ENCODE measurements around the gene BSN. TPM values are rescaled to one million over a fixed set of nuclear protein-coding genes. Genes with fewer than 3 reads are reported as not detected.
"Not testable (repeated sequence)": the region's sequence is repeated elsewhere in the genome, so short reads cannot be mapped to it uniquely, and the experiment has no call there.

Gene BSN
- total RNA-seq, 1 donor from 2014 or later, result 46.9 TPM

- not testable (repeated sequence) for H3K36me3 Mint-ChIP-seq (ENCODE audit: unreplicated experiment); H3K9me3 Mint-ChIP-seq (ENCODE audit: unreplicated experiment); H3K27ac Mint-ChIP-seq (ENCODE audit: unreplicated experiment); H3K27me3 Mint-ChIP-seq (ENCODE audit: unreplicated experiment); DNase-seq; H3K4me3 Mint-ChIP-seq (ENCODE audit: unreplicated experiment); H3K4me1 Mint-ChIP-seq (ENCODE audit: low read depth, unreplicated experiment)
These were observed 141.2 kb downstream of the BSN start for GRCh38 chr3:49695350-49696015.

DNA sequence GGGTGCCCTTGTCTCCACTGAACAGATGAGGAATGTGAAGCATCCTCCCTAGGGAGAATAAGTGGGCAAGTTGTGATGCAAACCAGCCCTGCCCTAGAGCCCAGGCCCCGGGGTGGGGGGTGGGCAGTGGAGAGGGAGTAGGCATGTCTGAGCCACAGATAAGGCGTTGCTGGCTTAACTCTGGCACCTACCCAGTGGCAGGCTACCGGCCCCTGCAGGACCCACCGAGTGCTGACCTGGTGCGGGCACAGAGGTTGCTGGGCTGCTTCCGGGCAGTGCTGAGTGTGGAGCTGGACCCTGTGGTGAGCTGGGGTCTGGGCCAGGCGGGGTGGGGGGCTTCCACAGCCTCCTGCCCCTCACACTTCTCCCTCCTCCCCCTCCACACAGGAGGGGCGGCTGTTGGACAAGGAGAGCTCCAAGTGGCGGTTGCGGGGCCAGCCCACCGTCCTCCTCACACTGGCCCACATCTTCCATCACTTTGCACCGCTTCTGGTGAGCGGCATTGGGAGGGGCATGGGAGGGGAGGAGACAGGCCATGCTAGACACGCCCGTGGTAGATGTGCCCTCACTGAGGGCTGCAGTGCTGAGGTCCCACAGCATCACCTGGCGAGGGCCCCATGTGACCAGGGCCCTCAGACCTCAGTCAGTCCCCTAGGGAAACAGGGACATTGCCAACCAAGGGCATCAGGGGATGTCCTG is 145.2 kb downstream of the BSN start:
- Mint-ChIP-seq H3K36me3 (ENCODE audit: unreplicated experiment) (no peaks in the 10 kb centered on the region), H3K4me3 (ENCODE audit: unreplicated experiment) (no peak overlapping the region), H3K27ac (ENCODE audit: unreplicated experiment) (no peak overlapping the region), H3K4me1 (ENCODE audit: low read depth, unreplicated experiment) (no peaks in the 10 kb centered on the region), H3K9me3 (ENCODE audit: unreplicated experiment) (no peaks in the 10 kb centered on the region), H3K27me3 (ENCODE audit: unreplicated experiment) (peaks cover 5% of the 10 kb centered on the region)
- no peak for TF ChIP-seq CTCF (IDR thresholded peaks at IDR 0.05; ENCODE audit: partially characterized antibody, unreplicated experiment)
- DNase-seq, result no peak

DNA sequence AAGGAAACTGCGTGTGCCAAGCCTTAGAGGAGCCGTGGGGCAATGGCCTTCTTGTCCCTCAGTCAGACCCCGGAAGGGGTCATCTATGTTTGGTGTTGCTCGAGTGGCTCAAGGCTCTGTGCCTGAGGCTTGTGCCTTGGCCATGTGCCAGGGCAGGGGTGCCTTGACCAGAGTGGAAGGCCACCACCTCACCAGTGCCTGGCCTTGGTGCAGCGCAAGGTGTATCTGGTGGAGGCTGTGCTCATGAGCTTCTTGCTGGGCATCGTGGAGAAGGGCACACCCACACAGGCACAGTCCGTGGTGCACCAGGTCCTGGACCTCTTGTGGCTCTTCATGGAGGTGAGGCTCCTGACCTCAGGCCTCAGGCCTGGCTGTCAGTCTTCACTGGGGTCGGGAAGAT is 145.7 kb downstream of the BSN start:
- no peak for TF ChIP-seq CTCF (IDR thresholded peaks at IDR 0.05; ENCODE audit: partially characterized antibody, unreplicated experiment)
- no peaks in the 10 kb centered on the region for H3K36me3 Mint-ChIP-seq (ENCODE audit: unreplicated experiment)
- H3K4me1 Mint-ChIP-seq (ENCODE audit: low read depth, unreplicated experiment), result no peaks in the 10 kb centered on the region
- H3K4me3 Mint-ChIP-seq (ENCODE audit: unreplicated experiment), result no peak overlapping the region
- H3K27me3 Mint-ChIP-seq (ENCODE audit: unreplicated experiment), result peaks cover 5% of the 10 kb centered on the region
- H3K27ac Mint-ChIP-seq (ENCODE audit: unreplicated experiment), result no peak overlapping the region
- DNase-seq, result no peak
- H3K9me3 Mint-ChIP-seq (ENCODE audit: unreplicated experiment), result no peaks in the 10 kb centered on the region

GRCh38 chr3:49700453-49701128 is 146.3 kb downstream of the BSN start:
- no peaks in the 10 kb centered on the region for H3K36me3 Mint-ChIP-seq (ENCODE audit: unreplicated experiment)
- H3K27me3 Mint-ChIP-seq (ENCODE audit: unreplicated experiment), result peaks cover 5% of the 10 kb centered on the region
- H3K9me3 Mint-ChIP-seq (ENCODE audit: unreplicated experiment), result no peaks in the 10 kb centered on the region
- no peaks in the 10 kb centered on the region for H3K4me1 Mint-ChIP-seq (ENCODE audit: low read depth, unreplicated experiment)
- DNase-seq, result no peak
- no peak overlapping the region for H3K4me3 Mint-ChIP-seq (ENCODE audit: unreplicated experiment)
- H3K27ac Mint-ChIP-seq (ENCODE audit: unreplicated experiment), result no peak overlapping the region
- no peak for TF ChIP-seq CTCF (IDR thresholded peaks at IDR 0.05; ENCODE audit: partially characterized antibody, unreplicated experiment)

- peak; percentile 68 for DNase-seq
- Mint-ChIP-seq H3K36me3 (ENCODE audit: unreplicated experiment) (no peaks in the 10 kb centered on the region), H3K27ac (ENCODE audit: unreplicated experiment) (no peak overlapping the region), H3K9me3 (ENCODE audit: unreplicated experiment) (no peaks in the 10 kb centered on the region), H3K27me3 (ENCODE audit: unreplicated experiment) (peaks cover 5% of the 10 kb centered on the region), H3K4me1 (ENCODE audit: low read depth, unreplicated experiment) (peaks cover under 1% of the 10 kb centered on the region), H3K4me3 (ENCODE audit: unreplicated experiment) (no peak overlapping the region)
- peak; percentile 56 for TF ChIP-seq CTCF (IDR thresholded peaks at IDR 0.05; ENCODE audit: partially characterized antibody, unreplicated experiment)
These were observed 147.3 kb downstream of the BSN start for GRCh38 chr3:49701388-49702077.

All from glutamatergic neuron (in vitro differentiated cells).